ES-I3 (cell line): ENCODE data around the gene GTF3C1.
"Not testable (repeated sequence)": the region's sequence is repeated elsewhere in the genome, so short reads cannot be mapped to it uniquely, and the experiment has no call there.

Source experiments
- H3K36me3 ChIP-seq: 2 replicates; pipeline ENCODE4 v1.6.1; 2013; ENCODE audit warnings: mild to moderate bottlenecking, low read length, control low read depth, moderate library complexity; ENCODE audit not compliant: insufficient read depth
- H3K4me1 ChIP-seq: 2 replicates; pipeline ENCODE4 v1.6.1; 2013; ENCODE audit warnings: mild to moderate bottlenecking, control low read depth, low read length; ENCODE audit not compliant: insufficient read depth
- H3K9ac ChIP-seq: 2 replicates; pipeline ENCODE4 v1.6.1; 2013; ENCODE audit warnings: low read depth, mild to moderate bottlenecking, low read length, moderate library complexity
- H3K9me3 ChIP-seq: 2 replicates; pipeline ENCODE4 v1.6.1; 2013; ENCODE audit warnings: mild to moderate bottlenecking, low read length, moderate library complexity; ENCODE audit not compliant: control insufficient read depth, insufficient read depth

The GTF3C1 gene

GRCh38 chr16:27448532-27449433 is 100.9 kb downstream of the GTF3C1 start:
- Histone ChIP-seq H3K36me3 (no peaks in the 10 kb centered on the region; the same call in 1 of the 2 replicates), H3K9ac (no peak overlapping the region), H3K9me3 (peaks cover 17% of the 10 kb centered on the region), H3K4me1 (no peaks in the 10 kb centered on the region)

- Histone ChIP-seq H3K4me1 (no peaks in the 10 kb centered on the region), H3K36me3 (no peaks in the 10 kb centered on the region; the same call in 1 of the 2 replicates)
Observed at GRCh38 chr16:27447301-27447700, 102.4 kb downstream of the GTF3C1 start.

DNA sequence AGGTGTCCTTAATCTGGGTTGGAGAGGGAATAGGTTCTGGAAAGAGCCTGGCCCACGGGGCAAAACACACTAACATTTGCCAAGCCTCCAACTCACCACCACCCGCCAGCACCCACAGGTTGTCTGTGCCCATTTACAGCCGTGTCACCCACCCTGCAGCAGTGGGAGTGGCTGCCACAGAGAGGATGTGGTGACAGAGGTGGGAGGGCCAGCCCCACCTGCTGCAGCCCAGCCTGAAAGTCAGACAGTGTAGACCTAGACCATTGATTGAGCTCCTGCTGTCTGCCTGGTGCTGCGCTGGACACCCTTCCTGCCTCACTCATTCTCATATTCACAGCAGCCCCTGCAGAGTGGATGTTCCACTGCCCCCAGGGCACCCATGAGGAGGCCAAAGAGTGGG is 103.0 kb downstream of the GTF3C1 start:
- peaks cover 18% of the 10 kb centered on the region for H3K9me3 ChIP-seq
- no peak overlapping the region for H3K9ac ChIP-seq
- no peaks in the 10 kb centered on the region for H3K4me1 ChIP-seq
- no peaks in the 10 kb centered on the region; the same call in 1 of the 2 replicates for H3K36me3 ChIP-seq

More at GRCh38 chr16:27447301-27447700, 102.4 kb downstream of the GTF3C1 start:
- H3K9me3 ChIP-seq = peaks cover 18% of the 10 kb centered on the region
- no peak overlapping the region for H3K9ac ChIP-seq

DNA sequence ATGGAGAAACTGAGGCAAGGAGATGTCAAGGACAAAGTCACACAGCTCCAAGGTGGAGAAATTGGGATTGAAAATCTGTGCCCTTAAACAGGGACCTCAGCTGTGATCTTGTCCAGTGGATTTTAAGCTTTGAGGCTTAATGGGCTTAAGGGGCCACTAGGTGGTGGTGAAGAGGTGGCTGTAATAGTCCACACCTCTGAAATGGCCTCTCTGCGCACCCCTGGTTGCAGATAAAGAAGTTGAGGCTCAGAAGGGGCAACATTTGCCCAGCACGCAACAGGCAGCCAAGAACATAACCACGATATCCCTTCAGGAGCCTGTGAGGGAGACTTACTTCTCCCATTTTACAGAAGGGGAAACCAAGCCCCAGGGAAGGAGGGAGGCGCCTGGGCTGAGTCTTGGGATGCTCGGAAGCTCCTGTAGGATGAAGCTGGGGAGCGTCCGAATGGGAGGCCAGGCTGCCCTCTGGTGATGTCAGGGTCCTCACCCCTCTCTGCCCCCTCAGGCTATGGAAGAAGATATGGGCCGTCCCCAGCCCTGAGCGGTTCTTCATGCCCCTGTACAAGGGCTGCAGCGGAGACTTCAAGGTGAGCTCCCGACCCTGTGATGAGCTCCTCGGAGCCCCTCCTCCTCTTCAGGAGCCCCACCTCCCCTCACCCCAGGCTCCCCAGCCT is 104.1 kb downstream of the GTF3C1 start:
- Histone ChIP-seq H3K36me3 (no peaks in the 10 kb centered on the region; the same call in 1 of the 2 replicates), H3K9me3 (peaks cover 18% of the 10 kb centered on the region), H3K9ac (no peak overlapping the region), H3K4me1 (no peaks in the 10 kb centered on the region)

DNA sequence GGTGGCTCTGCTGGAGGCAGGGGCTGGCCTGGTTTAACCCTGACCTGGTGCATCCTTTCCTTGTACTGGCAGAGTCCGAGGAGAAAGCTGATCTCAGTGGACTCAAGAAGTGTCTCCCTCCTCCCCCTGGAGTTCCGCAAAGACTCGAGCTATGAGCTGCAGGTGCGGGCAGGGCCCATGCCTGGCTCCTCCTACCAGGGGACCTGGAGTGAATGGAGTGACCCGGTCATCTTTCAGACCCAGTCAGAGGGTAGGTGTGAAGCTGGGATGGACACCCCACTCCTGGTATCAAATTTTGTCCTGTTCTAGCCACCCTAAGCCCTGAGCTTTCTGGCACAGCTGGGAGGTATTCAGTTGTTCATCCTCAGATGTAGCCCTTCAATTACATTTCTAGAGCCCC is 105.2 kb downstream of the GTF3C1 start:
- Histone ChIP-seq H3K36me3 (no peaks in the 10 kb centered on the region; the same call in 1 of the 2 replicates), H3K9ac (no peak overlapping the region), H3K9me3 (peaks cover 18% of the 10 kb centered on the region), H3K4me1 (peaks cover 3% of the 10 kb centered on the region; the same call in 1 of the 2 replicates)

- no peaks in the 10 kb centered on the region; the same call in 1 of the 2 replicates for H3K36me3 ChIP-seq
Observed at GRCh38 chr16:27444015-27444414, 105.7 kb downstream of the GTF3C1 start.

GRCh38 chr16:27441998-27442397 is 107.7 kb downstream of the GTF3C1 start:
- peaks cover 6% of the 10 kb centered on the region; the same call in 1 of the 2 replicates for H3K4me1 ChIP-seq
- no peak overlapping the region for H3K9ac ChIP-seq
- no peaks in the 10 kb centered on the region; the same call in 1 of the 2 replicates for H3K36me3 ChIP-seq
- peaks cover 18% of the 10 kb centered on the region for H3K9me3 ChIP-seq

More at GRCh38 chr16:27444015-27444414, 105.7 kb downstream of the GTF3C1 start:
- no peak overlapping the region for H3K9ac ChIP-seq
- peaks cover 18% of the 10 kb centered on the region for H3K9me3 ChIP-seq
- H3K4me1 ChIP-seq = peaks cover 6% of the 10 kb centered on the region; the same call in 1 of the 2 replicates

- Histone ChIP-seq H3K9ac (no peak overlapping the region), H3K36me3 (no peaks in the 10 kb centered on the region; the same call in 1 of the 2 replicates), H3K4me1 (peaks cover 6% of the 10 kb centered on the region; the same call in 1 of the 2 replicates), H3K9me3 (peaks cover 18% of the 10 kb centered on the region)
Observed at GRCh38 chr16:27441276-27441675, 108.4 kb downstream of the GTF3C1 start.

GRCh38 chr16:27439271-27440018 is 110.3 kb downstream of the GTF3C1 start:
- Histone ChIP-seq H3K9ac (no peak overlapping the region), H3K4me1 (peaks cover 6% of the 10 kb centered on the region; the same call in 1 of the 2 replicates), H3K36me3 (no peaks in the 10 kb centered on the region), H3K9me3 (peaks cover 8% of the 10 kb centered on the region)

DNA sequence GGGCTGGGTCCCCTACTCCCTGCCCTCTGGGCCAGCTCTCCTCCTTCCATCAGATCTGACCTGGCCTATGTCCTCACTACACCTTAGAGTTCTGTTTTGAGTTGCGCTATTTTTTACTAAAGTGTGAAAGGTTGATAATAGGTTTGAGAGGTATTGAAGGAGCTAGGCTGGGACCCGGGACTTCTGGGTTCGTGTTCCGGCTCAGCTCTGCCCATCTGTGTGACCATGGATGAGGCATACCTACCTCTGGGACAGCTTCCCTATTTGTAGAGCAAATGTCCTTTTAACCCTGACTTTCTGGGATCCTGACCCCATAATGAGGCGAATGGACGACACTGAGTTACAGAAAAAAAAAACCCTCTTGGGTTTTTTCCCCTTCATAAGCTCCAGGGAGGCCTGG is 111.8 kb downstream of the GTF3C1 start:
- Histone ChIP-seq H3K9ac (no peak overlapping the region), H3K4me1 (peaks cover 10% of the 10 kb centered on the region; the same call in 1 of the 2 replicates), H3K36me3 (no peaks in the 10 kb centered on the region), H3K9me3 (no peaks in the 10 kb centered on the region)

- Histone ChIP-seq H3K9me3 (no peaks in the 10 kb centered on the region), H3K36me3 (no peaks in the 10 kb centered on the region), H3K4me1 (peaks cover 13% of the 10 kb centered on the region; the same call in 1 of the 2 replicates), H3K9ac (no peak overlapping the region)
Observed at GRCh38 chr16:27436921-27437650, 112.6 kb downstream of the GTF3C1 start.

DNA sequence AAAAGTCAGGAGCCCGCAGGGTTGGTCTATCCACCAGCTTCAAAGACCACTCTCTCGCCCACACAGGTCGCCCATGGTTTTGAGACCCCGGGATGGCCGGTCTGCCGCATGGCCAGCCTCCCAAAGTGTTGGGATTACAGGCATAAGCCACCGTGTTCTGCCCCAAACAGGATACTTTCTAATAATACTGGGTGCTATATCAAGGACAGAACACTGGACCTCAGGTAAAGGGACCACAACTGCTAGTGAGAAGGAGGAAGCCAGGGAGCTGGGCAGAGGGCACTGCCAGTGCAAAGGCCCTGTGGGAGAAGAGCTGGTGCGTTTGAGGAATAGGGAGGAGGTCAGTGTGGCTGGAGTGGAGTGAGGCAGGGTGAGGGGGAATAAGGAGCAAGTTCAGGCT is 113.6 kb downstream of the GTF3C1 start:
- Histone ChIP-seq H3K36me3 (no peaks in the 10 kb centered on the region), H3K4me1 (peaks cover 13% of the 10 kb centered on the region; the same call in 1 of the 2 replicates), H3K9me3 (no peaks in the 10 kb centered on the region), H3K9ac (no peak overlapping the region)

DNA sequence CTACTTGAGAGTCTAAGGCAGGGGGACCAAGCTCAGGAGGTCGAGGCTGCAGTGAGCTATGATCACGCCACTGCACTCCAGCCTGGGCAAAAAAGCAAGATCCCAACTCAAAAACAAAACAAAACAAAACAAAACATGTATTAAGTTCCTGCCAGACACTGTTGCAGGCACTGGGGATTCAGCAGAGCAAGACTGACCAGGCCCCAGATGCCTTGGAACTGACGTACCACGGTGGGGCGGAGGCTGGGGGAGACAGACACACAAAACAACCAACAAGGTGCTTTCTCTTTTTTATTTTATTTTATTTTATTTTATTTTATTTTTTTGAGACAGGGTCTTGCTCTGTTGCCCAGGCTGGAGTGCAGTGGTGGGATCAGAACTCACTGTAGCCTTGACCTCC is 114.6 kb downstream of the GTF3C1 start:
- peaks cover 13% of the 10 kb centered on the region; the same call in 1 of the 2 replicates for H3K4me1 ChIP-seq
- H3K36me3 ChIP-seq, H3K9me3 ChIP-seq, H3K9ac ChIP-seq: not testable (repeated sequence)
